ENCODE results near the gene PTGES3.
"Not testable (repeated sequence)": the region's sequence is repeated elsewhere in the genome, so short reads cannot be mapped to it uniquely, and the experiment has no call there.

PTGES3 gene

GRCh38 chr12:56657416-56658379 is 30.4 kb downstream of the PTGES3 start:
- DNase-seq (ENCODE audit: low read depth) = no peak

GRCh38 chr12:56653781-56654180 is 34.3 kb downstream of the PTGES3 start:
- DNase-seq (ENCODE audit: low read depth) = not testable (repeated sequence)

GRCh38 chr12:56648023-56648422 is 40.1 kb downstream of the PTGES3 start:
- DNase-seq (ENCODE audit: low read depth) = not testable (repeated sequence)

GRCh38 chr12:56645717-56646446 is 42.2 kb downstream of the PTGES3 start, which contains the start of gene ATP5F1B:
Gene ATP5F1B (minus strand): TSS chr12:56645984. CDS start chr12:56645963, 21 bp downstream.
- DNase-seq (ENCODE audit: low read depth) = peak; percentile 56

- DNase-seq (ENCODE audit: low read depth) = no peak
Measured at GRCh38 chr12:56645201-56645716, 42.8 kb downstream of the PTGES3 start.

- DNase-seq (ENCODE audit: low read depth) = no peak
Measured at GRCh38 chr12:56644654-56645053, 43.4 kb downstream of the PTGES3 start.

- DNase-seq (ENCODE audit: low read depth) = no peak
Measured at GRCh38 chr12:56641219-56641618, 46.9 kb downstream of the PTGES3 start.

GRCh38 chr12:56637621-56638020 is 50.5 kb downstream of the PTGES3 start:
- DNase-seq (ENCODE audit: low read depth) = no peak

GRCh38 chr12:56636675-56637540 is 51.2 kb downstream of the PTGES3 start:
- DNase-seq (ENCODE audit: low read depth) = peak; percentile 73

- DNase-seq (ENCODE audit: low read depth) = peak; percentile 43
Measured at GRCh38 chr12:56635806-56636674, 52.0 kb downstream of the PTGES3 start.

- DNase-seq (ENCODE audit: low read depth) = no peak
Measured at GRCh38 chr12:56634837-56635791, 53.0 kb downstream of the PTGES3 start.

GRCh38 chr12:56634242-56634836 is 53.7 kb downstream of the PTGES3 start:
- no peak for DNase-seq (ENCODE audit: low read depth)

GRCh38 chr12:56633468-56634241 is 54.4 kb downstream of the PTGES3 start:
- no peak for DNase-seq (ENCODE audit: low read depth)

- no peak for DNase-seq (ENCODE audit: low read depth)
Measured at GRCh38 chr12:56632701-56633467, 55.2 kb downstream of the PTGES3 start.

GRCh38 chr12:56631790-56632700 is 56.0 kb downstream of the PTGES3 start:
- no peak for DNase-seq (ENCODE audit: low read depth)

- DNase-seq (ENCODE audit: low read depth) = peak; percentile 68
Measured at GRCh38 chr12:56630180-56630632, 57.9 kb downstream of the PTGES3 start, which contains the start of gene BAZ2A. Gene BAZ2A (minus strand): TSS chr12:56630326. CDS start chr12:56617530, 12,796 bp downstream.
